Testis (tissue), 3 donors: ENCODE results near the gene SLC25A21. TPM values are rescaled to one million over a fixed set of nuclear protein-coding genes. Genes with fewer than 3 reads are reported as not detected.

Source experiments
- DNase-seq: peaks from one replicate; pipeline ENCODE4 v3.0.0-alpha.2; 2019
- H3K27ac ChIP-seq, 2 donors: fragments of 200-600 bp; sonication (generic); one replicate each; pipeline ENCODE4 v1.5.1; 2019
- H3K27me3 ChIP-seq: fragments of 200-600 bp; sonication (generic); one replicate; pipeline ENCODE4 v1.5.1; 2019
- H3K36me3 ChIP-seq: fragments of 200-600 bp; sonication (generic); one replicate; pipeline ENCODE4 v1.5.1; 2017; ENCODE audit warnings: low read depth; ENCODE audit errors: missing control alignments
- H3K4me1 ChIP-seq: fragments of 200-600 bp; sonication (generic); one replicate; pipeline ENCODE4 v1.5.1; 2019
- H3K4me3 ChIP-seq, 2 donors: fragments of 200-600 bp; sonication (generic); one replicate each; pipeline ENCODE4 v1.5.1; 2017 to 2019
- H3K9me3 ChIP-seq: fragments of 200-600 bp; sonication (generic); one replicate; pipeline ENCODE4 v1.5.1; 2017
- POLR2A ChIP-seq: fragments of 450-650 bp; IDR thresholded peaks from one replicate; pipeline ENCODE4 v1.6.1; 2017; ENCODE audit warnings: antibody characterized with exemption, mild to moderate bottlenecking, moderate library complexity
- WGBS, 2 donors: methylation state at CpG; one replicate each; pipeline ENCODE4 v1.1.5; 2018; 5-methylcytosine and 5-hydroxymethylcytosine counted together
- intact Hi-C: fragments of 100-400 bp; cut with DNase I; formaldehyde crosslinking; loops from one replicate; pipeline ENCODE4 v1.15.1; 2023; ENCODE audit warnings: low total_unique reads
- polyA plus RNA-seq: library from polyadenylated mRNA; stranded (reverse); fragments of 350-450 nt; fragmentation: Illumina TruSeq; extraction: RNeasy Lipid Tissue Mini Kit (QIAGEN cat#74804); gene quantifications from one replicate; pipeline ENCODE4 v1.2.3, GENCODE V29; 2014; ENCODE audit warnings: low read depth, low replicate concordance; ENCODE audit not compliant: insufficient read depth
- total RNA-seq, 2 donors: library from RNA; depleted of rRNA; stranded (reverse); fragments of >200 nt; gene quantifications; one replicate each; pipeline ENCODE4 v1.2.3, GENCODE V29; 2016
- TF ChIP-seq, protein P1 (sequence below), 3 experiments: fragments of 450-650 bp in 2 of 3; fragments of 200-600 bp in 1 of 3; sonication (generic) in 1 of 3; IDR thresholded peaks; one replicate each; pipeline ENCODE4 v1.5.1; 2016 to 2019; ENCODE audit warnings: antibody characterized with exemption in 3 of 3, mild to moderate bottlenecking in 2 of 3, moderate library complexity in 1 of 3

SLC25A21 gene
- total and polyA plus RNA-seq, 3 donors from 2014 or later = 4.4 to 16.0 (median 13.6) TPM

- intact Hi-C loops = no loop called here
- TF ChIP-seq POLR2A = no peak
- 72 to 81% methylated on average over 4 of the region's 4 CpGs for WGBS, 2 donors
- Histone ChIP-seq H3K4me1 (peaks cover 12% of the 10 kb centered on the region), H3K4me3 (no peak overlapping the region), H3K27me3 (no peaks in the 10 kb centered on the region), H3K9me3 (no peaks in the 10 kb centered on the region), H3K27ac (peak overlapping the region; percentile 8 to 50), H3K36me3 (no peaks in the 10 kb centered on the region)
- DNase-seq = no peak
Measured at GRCh38 chr14:37047226-37047625, 125.2 kb downstream of the SLC25A21 start.

- Histone ChIP-seq H3K4me1 (peaks cover 12% of the 10 kb centered on the region), H3K36me3 (no peaks in the 10 kb centered on the region), H3K27me3 (no peaks in the 10 kb centered on the region), H3K9me3 (no peaks in the 10 kb centered on the region), H3K4me3 (no peak overlapping the region), H3K27ac (peak overlapping the region; percentile 5 to 50)
- intact Hi-C loops = no loop called here
- DNase-seq = no peak
- TF ChIP-seq, protein P1, sequence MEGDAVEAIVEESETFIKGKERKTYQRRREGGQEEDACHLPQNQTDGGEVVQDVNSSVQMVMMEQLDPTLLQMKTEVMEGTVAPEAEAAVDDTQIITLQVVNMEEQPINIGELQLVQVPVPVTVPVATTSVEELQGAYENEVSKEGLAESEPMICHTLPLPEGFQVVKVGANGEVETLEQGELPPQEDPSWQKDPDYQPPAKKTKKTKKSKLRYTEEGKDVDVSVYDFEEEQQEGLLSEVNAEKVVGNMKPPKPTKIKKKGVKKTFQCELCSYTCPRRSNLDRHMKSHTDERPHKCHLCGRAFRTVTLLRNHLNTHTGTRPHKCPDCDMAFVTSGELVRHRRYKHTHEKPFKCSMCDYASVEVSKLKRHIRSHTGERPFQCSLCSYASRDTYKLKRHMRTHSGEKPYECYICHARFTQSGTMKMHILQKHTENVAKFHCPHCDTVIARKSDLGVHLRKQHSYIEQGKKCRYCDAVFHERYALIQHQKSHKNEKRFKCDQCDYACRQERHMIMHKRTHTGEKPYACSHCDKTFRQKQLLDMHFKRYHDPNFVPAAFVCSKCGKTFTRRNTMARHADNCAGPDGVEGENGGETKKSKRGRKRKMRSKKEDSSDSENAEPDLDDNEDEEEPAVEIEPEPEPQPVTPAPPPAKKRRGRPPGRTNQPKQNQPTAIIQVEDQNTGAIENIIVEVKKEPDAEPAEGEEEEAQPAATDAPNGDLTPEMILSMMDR (IDR thresholded peaks at IDR 0.05) = no peak
- no peak for TF ChIP-seq POLR2A
- 65 to 72% methylated on average over 2 of the region's 2 CpGs for WGBS, 2 donors
Measured at GRCh38 chr14:37046815-37047214, 125.6 kb downstream of the SLC25A21 start.

DNA sequence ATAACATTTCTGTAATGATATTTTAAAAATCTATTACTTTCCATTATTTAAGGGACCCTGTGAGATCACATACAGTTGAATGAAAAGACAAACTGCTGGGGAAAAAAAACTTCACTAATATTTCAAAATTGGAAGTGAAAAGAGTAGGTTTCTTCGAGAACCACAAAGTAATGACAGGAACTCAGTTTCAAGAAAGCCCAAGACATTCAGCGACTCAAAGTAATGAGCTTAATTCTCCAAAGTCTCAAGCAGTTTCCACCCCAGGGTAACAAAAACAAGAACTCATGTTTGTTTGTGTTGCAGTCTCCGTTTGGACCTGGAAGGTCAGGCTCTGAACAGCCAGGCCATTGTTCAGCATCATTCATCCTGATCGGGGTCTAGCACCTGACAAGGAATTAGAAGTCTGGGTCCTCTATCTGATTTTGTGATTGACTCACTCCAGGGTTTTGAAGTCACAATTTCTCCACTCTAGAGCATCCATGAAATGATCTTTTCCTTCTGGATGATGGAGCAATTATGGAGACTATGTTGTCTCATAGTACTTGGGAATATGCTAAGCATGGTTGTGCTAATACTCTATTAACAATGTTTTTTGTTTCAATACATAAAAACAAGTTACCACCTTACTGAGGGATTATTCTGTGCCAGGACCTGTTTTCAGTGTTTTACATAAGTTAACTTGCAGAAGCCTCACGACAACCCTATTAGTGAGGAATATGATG lies 126.9 kb downstream of the SLC25A21 start:
- WGBS, 2 donors = 72% methylated on average over 5 of the region's 5 CpGs
- H3K36me3 ChIP-seq = no peaks in the 10 kb centered on the region
- H3K9me3 ChIP-seq = no peaks in the 10 kb centered on the region
- no peaks in the 10 kb centered on the region for H3K27me3 ChIP-seq
- no peak for DNase-seq
- peaks cover 12% of the 10 kb centered on the region for H3K4me1 ChIP-seq
- H3K27ac ChIP-seq = peak overlapping the region in 1 of 2 donors; percentile 50
- no peak overlapping the region for H3K4me3 ChIP-seq
- intact Hi-C loops = no loop called here
- TF ChIP-seq, protein P1 (IDR thresholded peaks at IDR 0.05) = no peak
- no peak for TF ChIP-seq POLR2A

GRCh38 chr14:37037636-37038387 lies 134.6 kb downstream of the SLC25A21 start:
- no peaks in the 10 kb centered on the region for H3K4me1 ChIP-seq
- WGBS, 2 donors = 89 to 94% methylated on average over 3 of the region's 3 CpGs
- DNase-seq = no peak
- H3K36me3 ChIP-seq = no peaks in the 10 kb centered on the region
- H3K27me3 ChIP-seq = no peaks in the 10 kb centered on the region
- TF ChIP-seq POLR2A = no peak
- TF ChIP-seq, protein P1 (IDR thresholded peaks at IDR 0.05) = no peak
- no peak overlapping the region for H3K27ac ChIP-seq
- no peaks in the 10 kb centered on the region for H3K9me3 ChIP-seq
- no peak overlapping the region for H3K4me3 ChIP-seq
- intact Hi-C loops = no loop called here

DNA sequence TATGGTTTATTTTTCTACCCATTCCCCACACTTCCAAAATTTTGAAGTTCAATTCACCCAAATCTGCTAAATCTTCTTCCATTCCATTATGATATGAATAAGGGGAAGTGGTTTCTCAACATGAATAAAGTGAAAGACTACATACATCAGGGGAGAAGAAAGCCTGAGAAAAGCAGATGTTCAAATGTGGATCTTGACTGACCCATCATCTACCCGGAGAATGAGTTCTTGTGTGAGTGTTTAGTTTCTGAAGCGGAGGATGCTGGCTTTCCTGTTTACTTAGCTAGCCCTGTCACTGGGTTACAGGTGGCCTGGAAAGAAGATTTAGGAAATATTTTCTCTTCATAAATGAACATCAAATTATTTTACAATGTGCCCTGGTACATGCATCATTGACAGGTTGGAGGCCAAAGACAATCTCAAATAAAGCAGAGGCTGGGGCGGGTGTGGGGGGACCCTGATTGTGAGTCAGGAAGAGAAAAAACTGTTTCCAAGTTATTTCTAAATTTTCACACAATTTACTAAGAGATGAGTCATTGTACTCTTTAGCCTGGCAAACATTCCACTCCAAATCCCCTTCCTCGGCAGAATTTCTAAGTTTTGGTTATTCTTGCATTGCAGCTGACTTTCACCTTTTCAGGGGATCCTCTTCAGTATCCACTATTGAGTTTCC lies 135.6 kb downstream of the SLC25A21 start:
- DNase-seq = no peak
- Histone ChIP-seq H3K4me1 (no peaks in the 10 kb centered on the region), H3K27me3 (no peaks in the 10 kb centered on the region), H3K9me3 (no peaks in the 10 kb centered on the region), H3K36me3 (no peaks in the 10 kb centered on the region), H3K27ac (no peak overlapping the region), H3K4me3 (no peak overlapping the region)
- TF ChIP-seq, protein P1 (IDR thresholded peaks at IDR 0.05) = no peak
- TF ChIP-seq POLR2A = no peak
- intact Hi-C loops = no loop called here
- 66 to 73% methylated on average over 4 of the region's 4 CpGs for WGBS, 2 donors
